A549 (cell line): ENCODE data around the gene GPNMB.

ENCODE experiments used
- CEBPB ChIP-seq, 2 experiments: fragments of >200 bp in 1 of 2; sonication (Bioruptor Twin) in 1 of 2; formaldehyde crosslinking in 1 of 2; IDR thresholded peaks; 2 replicates each; pipeline ENCODE4 v1.6.1; 2012 to 2016
- JUNB ChIP-seq: fragments of >200 bp; sonication (Bioruptor Twin); formaldehyde crosslinking; IDR thresholded peaks from 2 replicates; pipeline ENCODE4 v1.6.1; 2016
- MAFK ChIP-seq: fragments of 450-650 bp; IDR thresholded peaks from 2 replicates; pipeline ENCODE4 v1.6.1; 2014; ENCODE audit not compliant: partially characterized antibody
- RAD21 ChIP-seq, 2 experiments: fragments of >200 bp in 1 of 2; sonication (Bioruptor Twin) in 1 of 2; formaldehyde crosslinking in 1 of 2; IDR thresholded peaks in 1 of 2; conservative IDR thresholded peaks in 1 of 2; 2 replicates in 1 of 2; 3 replicates in 1 of 2; pipeline ENCODE4 v1.6.1; 2012 to 2018; ENCODE audit warnings: inconsistent platforms in 1 of 2
- TF ChIP-seq, protein P1 (sequence below): fragments of >200 bp; sonication (Bioruptor Twin); formaldehyde crosslinking; IDR thresholded peaks from 3 replicates; pipeline ENCODE4 v1.5.1; 2016
- TF ChIP-seq, protein P2 (sequence below): fragments of 150-350 bp; IDR thresholded peaks from 2 replicates; pipeline ENCODE4 v1.6.1; 2014; ENCODE audit warnings: low read depth, mild to moderate bottlenecking, low read length

DNA sequence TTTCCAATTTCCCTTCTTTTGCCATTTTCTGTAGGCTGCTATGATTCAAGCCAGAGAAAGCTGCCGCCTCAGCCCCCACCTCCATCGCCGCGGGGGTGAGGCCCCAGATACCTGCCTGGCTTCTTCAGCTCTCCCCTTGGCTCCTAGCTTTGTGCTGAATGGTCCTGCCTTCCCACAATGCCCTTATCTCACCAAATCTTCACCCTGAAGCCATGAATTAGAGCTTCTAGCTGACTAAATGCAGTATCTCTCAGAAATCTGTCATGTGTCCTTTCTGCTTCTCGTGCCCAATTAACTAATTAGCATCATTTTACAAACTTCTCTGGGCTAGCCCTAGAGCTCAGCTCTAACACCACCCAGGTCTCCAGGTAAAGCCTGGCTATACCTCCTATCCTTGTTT lies 32.2 kb upstream of the GPNMB start:
- TF ChIP-seq, protein P1, sequence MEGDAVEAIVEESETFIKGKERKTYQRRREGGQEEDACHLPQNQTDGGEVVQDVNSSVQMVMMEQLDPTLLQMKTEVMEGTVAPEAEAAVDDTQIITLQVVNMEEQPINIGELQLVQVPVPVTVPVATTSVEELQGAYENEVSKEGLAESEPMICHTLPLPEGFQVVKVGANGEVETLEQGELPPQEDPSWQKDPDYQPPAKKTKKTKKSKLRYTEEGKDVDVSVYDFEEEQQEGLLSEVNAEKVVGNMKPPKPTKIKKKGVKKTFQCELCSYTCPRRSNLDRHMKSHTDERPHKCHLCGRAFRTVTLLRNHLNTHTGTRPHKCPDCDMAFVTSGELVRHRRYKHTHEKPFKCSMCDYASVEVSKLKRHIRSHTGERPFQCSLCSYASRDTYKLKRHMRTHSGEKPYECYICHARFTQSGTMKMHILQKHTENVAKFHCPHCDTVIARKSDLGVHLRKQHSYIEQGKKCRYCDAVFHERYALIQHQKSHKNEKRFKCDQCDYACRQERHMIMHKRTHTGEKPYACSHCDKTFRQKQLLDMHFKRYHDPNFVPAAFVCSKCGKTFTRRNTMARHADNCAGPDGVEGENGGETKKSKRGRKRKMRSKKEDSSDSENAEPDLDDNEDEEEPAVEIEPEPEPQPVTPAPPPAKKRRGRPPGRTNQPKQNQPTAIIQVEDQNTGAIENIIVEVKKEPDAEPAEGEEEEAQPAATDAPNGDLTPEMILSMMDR, result no peak
- TF ChIP-seq RAD21 (conservative IDR thresholded peaks at IDR 0.05 in 1 of 2, IDR thresholded peaks at IDR 0.05 in 1 of 2) (no peak), MAFK (no peak), JUNB (no peak), CEBPB (IDR thresholded peaks at IDR 0.05) (no peak)
- TF ChIP-seq, protein P2, sequence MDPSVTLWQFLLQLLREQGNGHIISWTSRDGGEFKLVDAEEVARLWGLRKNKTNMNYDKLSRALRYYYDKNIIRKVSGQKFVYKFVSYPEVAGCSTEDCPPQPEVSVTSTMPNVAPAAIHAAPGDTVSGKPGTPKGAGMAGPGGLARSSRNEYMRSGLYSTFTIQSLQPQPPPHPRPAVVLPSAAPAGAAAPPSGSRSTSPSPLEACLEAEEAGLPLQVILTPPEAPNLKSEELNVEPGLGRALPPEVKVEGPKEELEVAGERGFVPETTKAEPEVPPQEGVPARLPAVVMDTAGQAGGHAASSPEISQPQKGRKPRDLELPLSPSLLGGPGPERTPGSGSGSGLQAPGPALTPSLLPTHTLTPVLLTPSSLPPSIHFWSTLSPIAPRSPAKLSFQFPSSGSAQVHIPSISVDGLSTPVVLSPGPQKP, result no peak
